Endothelial cell of umbilical vein (primary cell): Measurements from ENCODE around the gene CORO2B.

Experiments used
- EZH2 ChIP-seq: IDR thresholded peaks from 2 replicates; pipeline ENCODE4 v1.6.1; 2012; ENCODE audit warnings: borderline replicate concordance, low read depth, mild to moderate bottlenecking, moderate library complexity, low read length, inconsistent platforms; ENCODE audit not compliant: severe bottlenecking
- FOS ChIP-seq: IDR thresholded peaks from 2 replicates; pipeline ENCODE4 v1.6.1; 2011; ENCODE audit warnings: mild to moderate bottlenecking, low read length, moderate library complexity, borderline replicate concordance; ENCODE audit not compliant: insufficient read depth
- GATA2 ChIP-seq: IDR thresholded peaks from 2 replicates; pipeline ENCODE4 v1.7.0; 2011; ENCODE audit warnings: low read depth, mild to moderate bottlenecking, moderate library complexity, mixed read lengths, low read length; ENCODE audit not compliant: insufficient read length, insufficient read depth
- JUN ChIP-seq: IDR thresholded peaks from 2 replicates; pipeline ENCODE4 v1.6.1; 2011; ENCODE audit warnings: borderline replicate concordance, low read depth; ENCODE audit not compliant: insufficient read length, insufficient read depth
- MYC ChIP-seq: IDR thresholded peaks from one replicate; pipeline ENCODE4 v1.6.1; 2011; ENCODE audit warnings: mild to moderate bottlenecking, low read depth, low read length
- POLR2A ChIP-seq: IDR thresholded peaks from 2 replicates; pipeline ENCODE4 v1.6.1; 2012; ENCODE audit warnings: low read depth, mild to moderate bottlenecking, control low read depth, low read length
- POLR2AphosphoS5 ChIP-seq: IDR thresholded peaks from 2 replicates; pipeline ENCODE4 v1.6.1; 2012; ENCODE audit warnings: low read depth, mild to moderate bottlenecking, control low read depth, low read length, moderate library complexity; ENCODE audit not compliant: insufficient read depth
- TF ChIP-seq, protein P1 (sequence below): IDR thresholded peaks from 2 replicates; pipeline ENCODE4 v1.6.1; 2011; ENCODE audit not compliant: insufficient read depth, insufficient read length
- TF ChIP-seq, protein P2 (sequence below), 2 donors: IDR thresholded peaks; 1 replicate in 1 of 2; 2 replicates in 1 of 2; pipeline ENCODE4 v1.5.1; 2011; ENCODE audit warnings: low read length in 2 of 2, mild to moderate bottlenecking in 2 of 2, moderate library complexity in 2 of 2, control low read depth in 1 of 2, inconsistent platforms in 1 of 2, low read depth in 1 of 2; ENCODE audit not compliant: insufficient read depth in 1 of 2; ENCODE audit errors: extremely low read depth in 1 of 2

GRCh38 chr15:68636256-68636655, 57.5 kb downstream of the CORO2B start:
- TF ChIP-seq, protein P1, sequence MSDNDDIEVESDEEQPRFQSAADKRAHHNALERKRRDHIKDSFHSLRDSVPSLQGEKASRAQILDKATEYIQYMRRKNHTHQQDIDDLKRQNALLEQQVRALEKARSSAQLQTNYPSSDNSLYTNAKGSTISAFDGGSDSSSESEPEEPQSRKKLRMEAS, result no peak
- TF ChIP-seq MYC (no peak), GATA2 (no peak), POLR2A (no peak), POLR2AphosphoS5 (no peak), EZH2 (no peak), JUN (no peak), FOS (no peak)
- TF ChIP-seq, protein P2, sequence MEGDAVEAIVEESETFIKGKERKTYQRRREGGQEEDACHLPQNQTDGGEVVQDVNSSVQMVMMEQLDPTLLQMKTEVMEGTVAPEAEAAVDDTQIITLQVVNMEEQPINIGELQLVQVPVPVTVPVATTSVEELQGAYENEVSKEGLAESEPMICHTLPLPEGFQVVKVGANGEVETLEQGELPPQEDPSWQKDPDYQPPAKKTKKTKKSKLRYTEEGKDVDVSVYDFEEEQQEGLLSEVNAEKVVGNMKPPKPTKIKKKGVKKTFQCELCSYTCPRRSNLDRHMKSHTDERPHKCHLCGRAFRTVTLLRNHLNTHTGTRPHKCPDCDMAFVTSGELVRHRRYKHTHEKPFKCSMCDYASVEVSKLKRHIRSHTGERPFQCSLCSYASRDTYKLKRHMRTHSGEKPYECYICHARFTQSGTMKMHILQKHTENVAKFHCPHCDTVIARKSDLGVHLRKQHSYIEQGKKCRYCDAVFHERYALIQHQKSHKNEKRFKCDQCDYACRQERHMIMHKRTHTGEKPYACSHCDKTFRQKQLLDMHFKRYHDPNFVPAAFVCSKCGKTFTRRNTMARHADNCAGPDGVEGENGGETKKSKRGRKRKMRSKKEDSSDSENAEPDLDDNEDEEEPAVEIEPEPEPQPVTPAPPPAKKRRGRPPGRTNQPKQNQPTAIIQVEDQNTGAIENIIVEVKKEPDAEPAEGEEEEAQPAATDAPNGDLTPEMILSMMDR (IDR thresholded peaks at IDR 0.05; ENCODE audit: extremely low read depth in 1 of 2, insufficient read depth in 1 of 2, low read depth in 1 of 2, low read length in 2 of 2), result no peak
